HL-60 (cell line): Measurements from ENCODE around the gene ZDHHC16.

ENCODE experiments used
- CTCF ChIP-seq: IDR thresholded peaks from one replicate; pipeline ENCODE4 v1.5.1; 2011; ENCODE audit warnings: low read length, control low read depth, inconsistent platforms; ENCODE audit not compliant: insufficient read depth
- POLR2AphosphoS5 ChIP-seq: IDR thresholded peaks from 2 replicates; pipeline ENCODE4 v1.6.1; 2012; ENCODE audit warnings: low read depth
- REST ChIP-seq: IDR thresholded peaks from 2 replicates; pipeline ENCODE4 v1.6.1; 2012; ENCODE audit warnings: low read depth; ENCODE audit not compliant: insufficient replicate concordance

GRCh38 chr10:97428572-97428981 lies 17.4 kb upstream of the ZDHHC16 start:
- TF ChIP-seq POLR2AphosphoS5 (0 out of 2 replicates have a peak, but pooled peaks have one; percentile 11), CTCF (no peak), REST (no peak)
